Umbilical cord (tissue), 2 donors: ENCODE results near the gene SMPX. TPM values are rescaled to one million over a fixed set of nuclear protein-coding genes. Genes with fewer than 3 reads are reported as not detected.
A peak's percentile ranks its signal among the peaks of the same experiment; 100 is the strongest.
"Not testable (repeated sequence)": the region's sequence is repeated elsewhere in the genome, so short reads cannot be mapped to it uniquely, and the experiment has no call there.

Experiments used
- DNase-seq: peaks from one replicate; pipeline ENCODE4 v3.0.0-alpha.2; 2015; ENCODE audit warnings: low spot score
- total RNA-seq: library from RNA; depleted of rRNA; stranded (reverse); fragments of >200 nt; gene quantifications from one replicate; pipeline ENCODE4 v1.2.3, GENCODE V29; 2014; ENCODE audit warnings: low replicate concordance; ENCODE audit not compliant: insufficient read depth

The SMPX gene
- 0.72 TPM for total RNA-seq

DNA sequence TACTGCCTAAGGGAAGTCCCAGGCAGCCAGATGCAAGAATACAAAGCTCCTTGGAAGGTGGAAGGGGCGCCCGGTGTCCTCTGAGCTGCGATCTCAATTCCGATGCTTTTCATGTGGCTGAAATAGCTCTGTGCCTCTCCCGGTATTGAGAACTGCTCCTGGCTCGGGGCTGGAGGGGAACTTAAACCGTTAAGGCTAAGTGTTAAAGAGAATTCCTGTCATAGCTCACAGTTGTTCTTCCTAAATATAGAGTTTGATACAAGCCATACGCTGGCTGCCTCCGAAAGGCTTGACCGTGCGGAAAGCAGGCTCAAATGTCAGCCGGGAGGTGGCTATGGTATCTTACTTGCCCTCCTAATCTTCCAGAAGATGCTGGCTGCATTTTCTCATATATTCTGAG is at the start of gene SMPX:
Gene SMPX, minus strand, starts transcription at position 157 of the 400 bp plus-strand sequence. CDS start 3,826 bp downstream, outside the sequence.
- DNase-seq, result no peak

DNA sequence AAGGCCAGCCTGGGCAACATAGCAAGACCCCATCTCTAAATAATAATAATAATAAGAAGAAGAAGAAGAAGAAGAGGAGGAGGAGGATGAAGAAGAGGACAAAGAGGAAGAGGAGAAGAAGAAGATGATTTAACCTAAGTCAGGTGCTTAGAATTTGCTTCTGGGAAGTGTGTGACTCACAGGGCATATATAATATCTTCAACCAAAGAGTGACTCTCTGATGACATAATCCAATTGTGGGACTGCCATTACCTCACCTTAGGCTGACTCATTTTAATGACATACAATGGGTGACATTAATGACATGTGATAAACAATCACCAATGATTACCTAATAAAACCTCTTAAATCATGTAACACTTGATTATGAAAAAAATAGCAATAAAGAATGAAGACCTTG is 48.8 kb upstream of the SMPX start:
- no peak for DNase-seq

- peak; percentile 52 for DNase-seq
Measured at GRCh38 chrX:21802839-21803238, 44.9 kb upstream of the SMPX start.

- peak; percentile 80 for DNase-seq
Measured at GRCh38 chrX:21802054-21802670, 44.2 kb upstream of the SMPX start.

- DNase-seq, result no peak
Measured at GRCh38 chrX:21800344-21800770, 42.4 kb upstream of the SMPX start.

DNA sequence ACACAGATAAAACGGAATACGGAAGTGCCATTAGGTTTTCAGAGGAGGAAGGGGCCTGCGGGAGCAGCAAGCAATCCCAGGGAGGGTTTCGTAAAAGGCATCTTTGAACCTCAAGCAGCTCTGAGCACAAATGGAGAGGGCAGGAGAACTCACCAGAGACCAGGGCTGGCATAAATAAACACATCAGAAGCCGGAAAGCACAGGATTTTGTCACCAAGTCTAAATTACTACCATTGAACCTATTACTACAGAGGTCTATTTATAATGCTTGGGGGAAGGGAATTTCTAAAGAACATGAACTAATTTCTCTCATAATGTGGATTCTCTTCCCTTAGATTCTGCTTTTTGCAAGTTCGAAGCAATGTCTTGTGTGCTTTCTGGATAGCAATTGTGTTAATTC is 41.9 kb upstream of the SMPX start:
- DNase-seq, result no peak

DNA sequence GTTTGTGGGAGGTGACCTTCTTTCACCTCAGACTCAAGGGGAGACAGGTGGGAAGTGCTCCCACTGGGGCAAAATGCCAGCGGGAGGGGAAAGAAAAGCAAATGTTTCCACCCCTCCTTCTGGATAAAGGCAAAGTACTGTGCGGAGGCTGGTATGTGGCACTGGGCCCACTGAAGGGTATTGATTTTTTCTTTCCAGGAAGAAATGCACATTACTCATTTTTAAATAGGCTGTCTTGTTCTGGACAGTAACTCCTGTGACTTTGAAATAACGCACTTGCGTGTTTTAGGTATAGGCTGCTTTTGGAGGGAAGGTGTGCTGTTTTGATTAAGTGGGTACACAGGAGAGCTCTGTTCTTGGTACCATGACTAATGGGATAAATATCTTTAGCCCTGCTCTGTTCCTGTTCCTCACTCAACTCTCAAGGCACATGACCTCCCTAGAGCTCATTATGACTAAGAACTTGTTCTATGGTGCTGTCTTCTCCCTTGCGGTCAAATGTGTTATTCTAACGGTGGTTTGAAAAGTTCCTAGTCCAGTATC is 40.8 kb upstream of the SMPX start:
- DNase-seq, result no peak

GRCh38 chrX:21781976-21782375 is 24.1 kb upstream of the SMPX start:
- DNase-seq, result no peak

- DNase-seq, result no peak
Measured at GRCh38 chrX:21781525-21781924, 23.6 kb upstream of the SMPX start.

DNA sequence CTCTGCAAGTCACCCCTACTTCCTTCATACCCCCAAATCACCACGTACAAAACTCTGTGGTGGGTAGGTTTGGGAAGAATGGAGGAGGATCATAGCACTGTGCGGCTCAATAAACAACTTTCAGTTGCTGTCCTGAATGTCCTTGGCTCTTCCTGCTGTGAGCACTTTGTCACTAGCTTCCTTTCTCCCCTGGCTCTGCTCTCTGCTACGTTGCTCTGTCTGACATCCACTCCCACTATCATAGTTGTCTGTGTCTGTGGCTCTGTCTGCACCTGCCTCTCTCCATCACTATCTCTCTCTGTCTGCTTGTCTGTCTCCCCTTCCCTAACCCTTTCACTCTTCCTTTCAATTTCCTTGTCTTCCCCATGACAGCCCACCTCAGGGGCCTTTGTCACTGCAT is 21.2 kb upstream of the SMPX start:
- no peak for DNase-seq

DNA sequence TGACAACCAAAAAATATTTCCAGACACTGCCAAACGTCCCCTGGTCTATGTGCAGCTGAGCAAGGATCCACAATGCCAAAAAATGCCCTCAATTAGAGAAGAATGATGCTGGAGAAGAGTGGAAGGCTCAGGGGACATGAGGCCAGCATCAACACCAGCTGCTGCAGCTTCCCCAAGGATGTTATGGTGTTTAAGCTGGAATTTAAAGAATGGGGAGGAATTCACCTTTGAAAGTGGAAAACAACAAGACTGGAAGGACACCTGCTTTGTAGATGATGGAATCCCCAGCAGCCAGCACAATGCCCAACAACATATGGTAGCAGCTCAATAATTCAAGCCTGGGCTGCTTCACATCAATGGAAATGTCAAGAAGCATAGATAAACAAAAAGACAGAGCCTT is 20.3 kb upstream of the SMPX start:
- no peak for DNase-seq

DNA sequence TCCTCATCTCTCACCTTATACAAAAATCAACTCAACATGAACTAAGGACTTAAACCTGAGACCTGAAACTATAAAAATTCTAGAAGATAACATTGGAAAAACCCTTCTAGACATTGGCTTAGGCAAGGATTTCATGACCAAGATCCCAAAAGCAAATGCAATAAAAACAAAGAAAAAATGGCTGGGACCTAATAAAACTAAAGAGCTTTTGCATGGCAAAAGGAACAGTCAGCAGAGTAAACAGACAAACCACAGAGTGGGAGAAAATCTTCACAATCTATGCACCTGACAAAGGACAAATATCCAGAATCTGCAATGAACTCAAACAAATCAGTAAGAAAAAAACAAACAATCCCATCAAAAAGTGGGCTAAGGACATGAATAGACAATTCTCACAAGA is 17.2 kb upstream of the SMPX start:
- DNase-seq, result not testable (repeated sequence)

GRCh38 chrX:21773036-21773435 is 15.1 kb upstream of the SMPX start:
- DNase-seq, result not testable (repeated sequence)

DNA sequence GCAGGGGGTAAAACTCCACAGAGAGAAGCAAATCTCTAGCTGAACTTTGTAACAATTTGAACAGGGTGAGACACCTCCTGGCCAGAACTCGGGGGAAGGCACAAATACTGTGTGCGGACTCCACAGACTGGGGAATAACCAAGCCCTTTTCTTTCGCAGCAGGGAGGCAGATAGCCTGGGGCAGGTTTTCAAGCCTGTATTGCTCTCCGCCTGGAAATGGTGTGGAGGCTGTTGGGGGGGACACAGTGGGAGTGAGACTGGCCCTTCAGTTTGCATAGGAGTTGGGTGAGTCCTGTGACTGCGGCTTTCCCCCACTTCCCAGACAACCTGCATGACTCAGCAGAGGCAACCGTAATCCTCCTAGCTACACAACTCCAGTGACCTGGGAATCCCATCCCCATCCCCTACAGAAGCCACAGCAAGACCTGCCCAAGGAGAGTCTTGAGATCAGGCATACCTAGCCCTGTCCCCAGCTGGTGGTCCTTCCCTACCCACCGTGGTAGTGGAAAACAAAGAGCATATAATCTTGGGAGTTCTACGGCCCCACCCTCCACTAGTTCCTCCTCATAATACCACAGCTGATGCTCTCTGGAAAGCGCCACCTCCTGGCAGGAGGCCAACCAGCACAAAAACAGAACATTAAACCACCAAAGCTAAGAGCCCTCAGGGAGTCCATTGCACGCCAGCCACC is 12.9 kb upstream of the SMPX start:
- no peak for DNase-seq

- DNase-seq, result no peak
Measured at GRCh38 chrX:21766101-21766500, 8.2 kb upstream of the SMPX start.

DNA sequence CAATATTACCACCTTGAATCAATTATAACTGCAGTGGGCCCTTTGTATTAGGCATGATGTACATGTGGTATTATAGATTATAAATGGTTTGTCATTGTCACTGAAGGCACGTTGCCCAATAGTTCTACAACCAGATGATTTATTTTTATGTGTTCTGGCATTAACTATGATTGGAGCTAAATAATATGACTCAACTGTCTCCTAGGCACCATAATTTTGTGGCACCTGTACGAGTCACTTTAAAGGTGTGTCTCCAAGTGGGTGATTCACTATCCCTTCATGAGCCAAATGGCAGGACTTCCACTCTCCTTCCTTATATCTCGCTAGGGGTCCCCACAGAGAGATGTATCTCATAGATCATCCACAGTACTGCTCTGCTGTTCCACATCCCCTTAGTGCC is 6.1 kb upstream of the SMPX start:
- no peak for DNase-seq

- no peak for DNase-seq
Measured at GRCh38 chrX:21758488-21758887, 572 bp upstream of the SMPX start.

DNA sequence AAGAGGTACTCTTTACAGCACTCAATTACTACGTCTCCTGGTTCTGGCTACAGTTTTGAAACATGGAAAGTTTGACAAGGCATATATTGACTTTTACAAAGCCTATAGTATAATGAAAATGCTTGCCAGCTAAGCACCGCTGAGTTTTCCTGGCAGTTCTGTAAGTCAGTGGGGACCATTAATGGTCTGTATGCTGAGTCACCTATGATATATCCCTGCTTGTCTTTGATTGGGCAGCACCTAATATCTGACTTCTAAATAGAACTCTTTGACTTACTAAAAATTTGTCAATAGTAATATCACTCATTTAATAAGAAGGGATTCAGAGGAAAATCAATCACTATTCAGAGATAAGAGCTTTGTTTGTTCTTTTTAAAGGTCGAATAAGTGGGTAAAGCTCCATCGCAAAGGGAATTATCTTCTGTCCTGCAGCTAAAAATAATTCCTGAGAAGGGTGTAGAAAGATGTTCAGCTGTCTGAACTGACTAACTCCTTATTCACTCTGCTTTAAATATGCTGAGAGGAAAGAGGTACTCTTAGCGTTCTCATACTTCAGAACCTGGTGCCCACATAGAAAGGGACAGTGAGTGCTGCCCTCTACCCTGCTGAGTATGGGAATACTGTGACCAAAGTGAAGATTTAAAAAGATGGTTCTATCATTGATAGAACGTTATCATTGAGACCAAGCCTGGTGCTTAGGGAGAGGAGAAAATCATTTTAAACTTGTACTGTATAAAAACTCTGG is 959 bp downstream of the SMPX start:
- no peak for DNase-seq

DNA sequence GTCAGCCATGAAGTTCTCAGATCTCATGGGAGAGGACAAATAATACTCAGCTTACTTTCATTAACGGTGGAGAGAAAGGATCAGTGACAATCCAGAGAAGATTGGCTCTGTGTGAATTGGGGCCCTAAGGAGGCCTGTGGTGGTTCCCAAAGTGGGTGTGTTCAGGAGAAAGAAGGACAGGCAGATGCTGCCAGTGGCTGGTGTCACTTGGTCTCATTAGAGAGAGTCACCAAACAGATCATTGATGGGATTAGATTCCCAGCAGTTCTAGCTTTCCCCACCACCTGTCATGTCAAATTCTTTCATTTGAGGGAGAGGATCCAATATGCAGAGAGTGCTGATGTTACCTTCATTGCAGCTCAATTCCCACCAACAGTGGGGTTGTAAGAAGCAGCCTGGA is 8.0 kb downstream of the SMPX start:
- DNase-seq, result no peak

DNA sequence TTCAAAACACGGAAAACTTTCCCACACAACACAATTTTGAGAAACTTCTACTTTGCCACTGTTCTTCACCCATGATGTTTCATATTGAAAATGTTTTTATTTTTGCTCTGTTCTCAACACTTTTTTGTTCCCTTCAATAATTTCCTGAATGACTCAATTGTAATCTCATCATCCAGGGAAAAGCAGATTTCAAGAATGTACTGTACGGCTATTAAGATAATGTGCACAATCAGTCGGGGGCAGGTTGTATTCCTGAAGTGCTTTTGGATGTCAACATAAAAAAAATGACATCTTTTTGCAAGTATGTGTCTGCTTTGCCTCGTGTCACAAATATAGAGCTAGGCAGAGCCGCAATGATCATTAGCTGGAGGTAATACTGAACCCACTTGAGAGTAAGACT is 9.7 kb downstream of the SMPX start:
- DNase-seq, result no peak

- no peak for DNase-seq
Measured at GRCh38 chrX:21747558-21747957, 10.4 kb downstream of the SMPX start.

- no peak for DNase-seq
Measured at GRCh38 chrX:21745756-21746155, 12.2 kb downstream of the SMPX start.

DNA sequence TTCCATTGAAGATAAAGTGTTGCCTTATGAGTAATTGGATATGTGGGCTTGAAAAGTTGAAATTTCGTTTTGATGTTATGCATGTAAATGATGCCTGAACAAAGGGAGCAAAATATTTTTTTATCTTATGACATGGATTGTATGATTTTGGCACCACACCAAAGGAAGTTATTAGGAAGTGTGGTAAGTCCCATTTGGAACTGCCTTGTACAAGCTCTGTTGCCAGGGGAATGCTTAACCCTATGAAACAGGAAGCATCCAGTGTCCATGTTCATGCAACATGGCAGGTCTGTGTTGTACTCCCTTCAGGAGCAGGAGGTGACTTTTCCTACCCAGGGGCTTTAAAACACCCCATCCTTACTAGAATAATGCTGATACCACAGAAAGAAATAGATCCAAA is 13.2 kb downstream of the SMPX start:
- DNase-seq, result no peak
